H1 (cell line): ENCODE measurements around the gene CPSF4. TPM values are rescaled to one million over a fixed set of nuclear protein-coding genes. Genes with fewer than 3 reads are reported as not detected.

Experiments used
- CTCF ChIA-PET: fragments of 300-600 bp; sonication (Branson Sonifier 250); formaldehyde crosslinking; loops from one replicate; lab custom pipeline; 2021; ENCODE audit not compliant: partially characterized antibody; lab: Charles Lee
- POLR2A ChIA-PET: fragments of 300-600 bp; sonication (Branson Sonifier 250); formaldehyde crosslinking; loops from one replicate; lab custom pipeline; 2021; ENCODE audit warnings: inconsistent platforms; ENCODE audit not compliant: partially characterized antibody; lab: Charles Lee
- DNase-seq, 2 experiments: peaks; one replicate each; pipeline versions ENCODE4 v3.0.0 to v3.0.0-alpha.2; 2010 to 2022; ENCODE audit warnings: low spot score in 2 of 2, low read depth in 1 of 2, mixed read lengths in 1 of 2
- FAIRE-seq: peaks from 2 replicates; lab custom pipeline; 2011; peaks lifted over from hg19 to GRCh38; lab: Jason Lieb, UNC
- H2AFZ ChIP-seq: 2 replicates; pipeline ENCODE4 v1.8.1; 2012; ENCODE audit warnings: low read length, inconsistent platforms
- H2AK5ac ChIP-seq: 2 replicates; pipeline ENCODE4 v1.6.1; 2013; ENCODE audit warnings: low read depth, low read length
- H2BK120ac ChIP-seq: replicated peaks from 2 replicates; pipeline ENCODE3; 2013; ENCODE audit warnings: low read depth, low read length, inconsistent platforms
- H2BK12ac ChIP-seq: 2 replicates; pipeline ENCODE4 v1.6.1; 2013; ENCODE audit warnings: low read depth, low read length
- H2BK15ac ChIP-seq: 2 replicates; pipeline ENCODE4 v1.6.1; 2013; ENCODE audit warnings: low read length
- H2BK20ac ChIP-seq: 2 replicates; pipeline ENCODE4 v1.6.1; 2013; ENCODE audit warnings: low read length
- H2BK5ac ChIP-seq: 2 replicates; pipeline ENCODE4 v1.6.1; 2013; ENCODE audit warnings: low read depth, low read length
- H3K14ac ChIP-seq: 2 replicates; pipeline ENCODE4 v1.6.1; 2013; ENCODE audit warnings: inconsistent platforms; ENCODE audit not compliant: insufficient read length
- H3K18ac ChIP-seq: 2 replicates; pipeline ENCODE4 v1.6.1; 2013; ENCODE audit warnings: low read length; ENCODE audit errors: extremely low read depth
- H3K23ac ChIP-seq: 2 replicates; pipeline ENCODE4 v1.6.1; 2013; ENCODE audit warnings: inconsistent platforms; ENCODE audit not compliant: insufficient read length
- H3K23me2 ChIP-seq: 2 replicates; pipeline ENCODE4 v1.6.1; 2013; ENCODE audit warnings: low read depth, low read length
- H3K27ac ChIP-seq: 2 replicates; pipeline ENCODE4 v1.6.1; 2011; ENCODE audit warnings: low read depth, low read length, inconsistent platforms
- H3K27me3 ChIP-seq, 4 experiments: replicated peaks in 1 of 4; 1 replicate in 1 of 4; 2 replicates in 3 of 4; pipeline versions ENCODE4 v1.6.1 to v1.8.1; 2011 to 2013; ENCODE audit warnings: low read length in 3 of 4, mild to moderate bottlenecking in 3 of 4, inconsistent platforms in 2 of 4, mixed read lengths in 2 of 4, moderate library complexity in 1 of 4; ENCODE audit not compliant: control insufficient read depth in 3 of 4, insufficient read depth in 3 of 4; ENCODE audit errors: extremely low read depth in 1 of 4
- H3K36me3 ChIP-seq, 4 experiments: 2 replicates each; pipeline versions ENCODE4 v1.6.1 to v1.8.1; 2011 to 2013; ENCODE audit warnings: mild to moderate bottlenecking in 4 of 4, low read length in 3 of 4, moderate library complexity in 2 of 4, control low read depth in 1 of 4, inconsistent platforms in 1 of 4; ENCODE audit not compliant: insufficient read depth in 4 of 4, control insufficient read depth in 2 of 4
- H3K4ac ChIP-seq: replicated peaks from 2 replicates; pipeline ENCODE3; 2013; ENCODE audit warnings: low read length, low read depth, mixed read lengths, inconsistent platforms; ENCODE audit not compliant: insufficient read length
- H3K4me1 ChIP-seq, 4 experiments: replicated peaks in 1 of 4; 1 replicate in 1 of 4; 2 replicates in 3 of 4; pipeline versions ENCODE4 v1.6.1 to v1.8.1; 2011 to 2013; ENCODE audit warnings: low read length in 3 of 4, inconsistent platforms in 2 of 4, mixed read lengths in 1 of 4; ENCODE audit not compliant: insufficient read depth in 4 of 4, control insufficient read depth in 3 of 4
- H3K4me2 ChIP-seq, 2 experiments: 2 replicates each; pipeline versions ENCODE4 v1.6.1 to v1.8.1; 2011 to 2013; ENCODE audit warnings: low read depth in 2 of 2, low read length in 2 of 2, control low read depth in 1 of 2, inconsistent platforms in 1 of 2, mild to moderate bottlenecking in 1 of 2; ENCODE audit not compliant: insufficient read depth in 1 of 2
- H3K4me3 ChIP-seq, 4 experiments: fragments of 200-600, 300-600 bp in 1 of 4; sonication (generic), shearing (Covaris generic), sonication (Bioruptor Twin) in 1 of 4; 2 replicates each; pipeline versions ENCODE4 v1.5.1 to v1.8.1; 2011 to 2016; ENCODE audit warnings: low read length in 4 of 4, low read depth in 3 of 4, control low read depth in 2 of 4, inconsistent platforms in 2 of 4, mild to moderate bottlenecking in 2 of 4, mixed read lengths in 1 of 4, moderate library complexity in 1 of 4; ENCODE audit not compliant: insufficient read depth in 2 of 4; ENCODE audit errors: extremely low read depth in 1 of 4
- H3K56ac ChIP-seq: replicated peaks from 2 replicates; pipeline ENCODE3; 2013; ENCODE audit warnings: low read depth, mild to moderate bottlenecking, mixed read lengths, low read length, inconsistent platforms; ENCODE audit not compliant: insufficient read length
- H3K79me1 ChIP-seq: 2 replicates; pipeline ENCODE4 v1.6.1; 2013; ENCODE audit warnings: low read depth, low read length, control low read depth
- H3K79me2 ChIP-seq, 2 experiments: 2 replicates each; pipeline versions ENCODE4 v1.6.1 to v1.8.1; 2012 to 2013; ENCODE audit warnings: low read length in 2 of 2, mild to moderate bottlenecking in 2 of 2, inconsistent platforms in 1 of 2; ENCODE audit not compliant: insufficient read depth in 2 of 2, control insufficient read depth in 1 of 2
- H3K9ac ChIP-seq, 4 experiments: replicated peaks in 1 of 4; 1 replicate in 1 of 4; 2 replicates in 3 of 4; pipeline versions ENCODE4 v1.6.1 to v1.8.1; 2011 to 2013; ENCODE audit warnings: low read depth in 3 of 4, low read length in 3 of 4, control low read depth in 2 of 4, mild to moderate bottlenecking in 2 of 4, moderate library complexity in 2 of 4, inconsistent platforms in 1 of 4; ENCODE audit errors: extremely low read depth in 1 of 4
- H3K9me3 ChIP-seq, 2 experiments: 2 replicates each; pipeline versions ENCODE4 v1.6.1 to v1.8.1; 2012 to 2013; ENCODE audit warnings: mild to moderate bottlenecking in 2 of 2, moderate library complexity in 2 of 2, control low read depth in 1 of 2, inconsistent platforms in 1 of 2, low read depth in 1 of 2, low read length in 1 of 2, mixed read lengths in 1 of 2; ENCODE audit not compliant: insufficient read depth in 2 of 2
- H4K20me1 ChIP-seq, 2 experiments: replicated peaks in 1 of 2; 2 replicates each; pipeline versions ENCODE3 to v1.8.1; 2011 to 2013; ENCODE audit warnings: inconsistent platforms in 2 of 2, low read length in 2 of 2, mild to moderate bottlenecking in 1 of 2; ENCODE audit not compliant: insufficient read depth in 2 of 2, control insufficient read depth in 1 of 2
- H4K5ac ChIP-seq: 2 replicates; pipeline ENCODE4 v1.6.1; 2013; ENCODE audit warnings: low read length, low read depth, mixed read lengths, inconsistent platforms; ENCODE audit not compliant: insufficient read length
- H4K8ac ChIP-seq: 2 replicates; pipeline ENCODE4 v1.8.0; 2013; ENCODE audit warnings: mild to moderate bottlenecking, moderate library complexity, low read length, inconsistent platforms; ENCODE audit not compliant: insufficient read depth; ENCODE audit errors: extremely low read depth
- H4K91ac ChIP-seq: replicated peaks from 2 replicates; pipeline ENCODE3; 2013; ENCODE audit warnings: low read length, mixed read lengths, inconsistent platforms; ENCODE audit not compliant: insufficient read length
- CEBPB ChIP-seq: IDR thresholded peaks from 2 replicates; pipeline ENCODE4 v1.6.1; 2012; ENCODE audit warnings: low read depth, low read length
- GABPA ChIP-seq: IDR thresholded peaks from 2 replicates; pipeline ENCODE4 v1.6.1; 2011; ENCODE audit warnings: mild to moderate bottlenecking, low read length, moderate library complexity, borderline replicate concordance; ENCODE audit not compliant: insufficient read depth
- JUND ChIP-seq: IDR thresholded peaks from 2 replicates; pipeline ENCODE4 v1.6.1; 2011; ENCODE audit warnings: mild to moderate bottlenecking, improper control_type of control experiment, low read length
- KDM4A ChIP-seq: IDR thresholded peaks from one replicate; pipeline ENCODE4 v1.7.1; 2012; ENCODE audit warnings: low read depth, mild to moderate bottlenecking, moderate library complexity, low read length, inconsistent platforms; ENCODE audit not compliant: severe bottlenecking
- POLR2AphosphoS5 ChIP-seq: IDR thresholded peaks from 2 replicates; pipeline ENCODE4 v1.6.1; 2011; ENCODE audit warnings: low read depth, low read length
- SAP30 ChIP-seq: fragments of 300-600 bp; sonication (generic); IDR thresholded peaks from 2 replicates; pipeline ENCODE4 v1.7.1; 2012; ENCODE audit warnings: low read length, moderate library complexity, mild to moderate bottlenecking, inconsistent platforms; ENCODE audit not compliant: insufficient read depth, insufficient replicate concordance
- SIX5 ChIP-seq: IDR thresholded peaks from 2 replicates; pipeline ENCODE4 v1.6.1; 2011; ENCODE audit warnings: mild to moderate bottlenecking, low read depth, low read length
- SP2 ChIP-seq: IDR thresholded peaks from 2 replicates; pipeline ENCODE4 v1.6.1; 2012; ENCODE audit warnings: mild to moderate bottlenecking, low read length, inconsistent platforms
- SRF ChIP-seq: IDR thresholded peaks from 2 replicates; pipeline ENCODE4 v1.6.1; 2011; ENCODE audit warnings: mild to moderate bottlenecking, low read depth, low read length, moderate library complexity
- WGBS, 2 experiments: shearing (Covaris generic) in 1 of 2; methylation state at CpG; one replicate each; pipeline versions ENCODE4 v1.1.6 to v1.1.7; 2013 to 2015; ENCODE audit warnings: low lambda C conversion rate in 2 of 2, mixed read lengths in 2 of 2, inconsistent platforms in 1 of 2, low coverage in 1 of 2, missing lambda C conversion rate in 1 of 2; ENCODE audit not compliant: insufficient replicate concordance in 2 of 2, insufficient coverage in 1 of 2, insufficient read length in 1 of 2; ENCODE audit errors: extremely low coverage in 1 of 2, missing lambda C conversion rate in 1 of 2; 5-methylcytosine and 5-hydroxymethylcytosine counted together
- polyA plus RNA-seq, 7 experiments: library from polyadenylated mRNA; depleted of rRNA in 3 of 7; stranded (reverse) in 5 of 7; unstranded in 2 of 7; fragments of >200 nt in 5 of 7; fragments of 200-250 nt in 2 of 7; gene quantifications; 1 replicate in 5 of 7; 2 replicates in 1 of 7; 4 replicates in 1 of 7; pipeline versions ENCODE4 v1.2.1 to v1.2.3, GENCODE V29; 2011 to 2013; ENCODE audit warnings: missing spikeins in 2 of 7, mixed read lengths in 2 of 7
- total RNA-seq: library from RNA; stranded (reverse); fragmentation: NEBNext Ultra II Directional; extraction: Animal tissue kit (Norgen Biotek cat#: 25700); gene quantifications from 2 replicates; pipeline ENCODE4 v1.2.1, GENCODE V29; 2021

The CPSF4 gene
- total and polyA plus RNA-seq, 2 of the 8 experiments (the other 6 are each of a cell fraction or from before 2014, with no cell fraction given) = 77.5 to 103 TPM

- POLR2A ChIA-PET = interaction anchor here (0.9 to 5.1 kb wide), 9 partner anchors 10 to 67 kb away, joined by 3 to 32 read pairs (median 9); partner anchors contain the start of genes BUD31, CPSF4, PDAP1 and PTCD1
- no peak overlapping the region for H3K9ac ChIP-seq
- WGBS, 2 experiments = 97% methylated on average over 29 of the region's 29 CpGs; no CpG with 5 or more reads in 1 of the 2 experiments
Observed at GRCh38 chr7:99419323-99420021, 19.3 kb upstream of the CPSF4 start.

More at GRCh38 chr7:99419323-99420021, 19.3 kb upstream of the CPSF4 start:
- FAIRE-seq = no peak
- no peak overlapping the region for H3K27ac ChIP-seq
- no peaks in the 10 kb centered on the region; a peak in 1 of 7 replicates for H3K27me3 ChIP-seq
- H3K79me2 ChIP-seq = no peaks in the 10 kb centered on the region
- no peak overlapping the region for H2BK20ac ChIP-seq
- H2BK5ac ChIP-seq = no peak overlapping the region
- no peaks in the 10 kb centered on the region; a peak in 1 of 7 replicates for H3K4me1 ChIP-seq
- H3K4me3 ChIP-seq = no peak overlapping the region
- peaks cover 3 to 18% of the 10 kb centered on the region in 2 experiments for H4K20me1 ChIP-seq
- no peaks in the 10 kb centered on the region; the same call in none of the 2 replicates for H3K79me1 ChIP-seq
- TF ChIP-seq POLR2AphosphoS5 (peak; percentile 25), CEBPB (no peak), SP2 (no peak), SRF (no peak), SIX5 (no peak), SAP30 (no peak), JUND (no peak), KDM4A (no peak), GABPA (no peak)
- H3K9me3 ChIP-seq = no peaks in the 10 kb centered on the region
- H3K4me2 ChIP-seq = no peak overlapping the region
- no peak overlapping the region for H2BK15ac ChIP-seq
- H2AK5ac ChIP-seq = no peak overlapping the region
- no peak overlapping the region for H3K4ac ChIP-seq
- no peaks in the 10 kb centered on the region for H3K23me2 ChIP-seq
- H2AFZ ChIP-seq = no peak overlapping the region
- no peak overlapping the region; the same call in 1 of the 2 replicates for H4K8ac ChIP-seq
- H4K5ac ChIP-seq = no peak overlapping the region
- no peak overlapping the region for H2BK12ac ChIP-seq
- no peak overlapping the region for H2BK120ac ChIP-seq
- CTCF ChIA-PET = interaction anchor here (0.7 to 2.3 kb wide), 6 partner anchors 11 to 54 kb away, joined by 3 to 8 read pairs (median 3); partner anchors contain the start of genes BUD31 and PDAP1
- H3K18ac ChIP-seq = no peak overlapping the region
- no peak overlapping the region for H4K91ac ChIP-seq
- no peak overlapping the region for H3K23ac ChIP-seq
- H3K36me3 ChIP-seq = peaks cover 23 to 72% (median 52%) of the 10 kb centered on the region in 4 experiments
- no peak overlapping the region for H3K56ac ChIP-seq
- no peak for DNase-seq
- H3K14ac ChIP-seq = no peak overlapping the region
